Prostate gland (tissue), 2 donors: ENCODE measurements around the gene SMYD3. TPM values are rescaled to one million over a fixed set of nuclear protein-coding genes. Genes with fewer than 3 reads are reported as not detected.

Experiments
- DNase-seq: peaks from one replicate; pipeline ENCODE4 v3.0.0-alpha.2; 2019; ENCODE audit warnings: low spot score
- H3K27ac ChIP-seq, 2 donors: fragments of 200-600 bp; sonication (generic); 2 replicates each; pipeline ENCODE4 v1.5.1; 2017 to 2019
- H3K27me3 ChIP-seq: fragments of 200-600 bp; sonication (generic); replicated peaks from 2 replicates; pipeline ENCODE4 v1.5.1; 2019; ENCODE audit not compliant: insufficient read depth
- H3K36me3 ChIP-seq, 2 donors: fragments of 200-600 bp; sonication (generic); 1 replicate in 1 of 2; 2 replicates in 1 of 2; pipeline versions ENCODE4 v1.5.1 to v1.8.1; 2017 to 2019
- H3K4me1 ChIP-seq: fragments of 200-600 bp; sonication (generic); replicated peaks from 2 replicates; pipeline ENCODE4 v1.5.1; 2019
- H3K4me3 ChIP-seq, 2 donors: fragments of 200-600 bp; sonication (generic); 2 replicates each; pipeline ENCODE4 v1.5.1; 2017 to 2019
- H3K9me3 ChIP-seq: fragments of 200-600 bp; sonication (generic); 2 replicates; pipeline ENCODE4 v1.5.1; 2017
- CTCF ChIP-seq, 4 experiments: fragments of 200-600 bp in 2 of 4; fragments of 450-650 bp in 2 of 4; sonication (generic) in 2 of 4; IDR thresholded peaks; 1 replicate in 3 of 4; 2 replicates in 1 of 4; pipeline ENCODE4 v1.5.1; 2016 to 2019; ENCODE audit warnings: antibody characterized with exemption in 4 of 4, mild to moderate bottlenecking in 2 of 4, moderate library complexity in 2 of 4
- POLR2A ChIP-seq: fragments of 450-650 bp; IDR thresholded peaks from one replicate; pipeline ENCODE4 v1.6.1; 2016; ENCODE audit warnings: antibody characterized with exemption, mild to moderate bottlenecking
- POLR2AphosphoS5 ChIP-seq: sonication (generic); formaldehyde crosslinking; IDR thresholded peaks from one replicate; pipeline ENCODE4 v1.6.1; 2017; ENCODE audit warnings: antibody characterized with exemption
- WGBS: methylation state at CpG from one replicate; pipeline ENCODE4 v1.1.5; 2018; 5-methylcytosine and 5-hydroxymethylcytosine counted together
- intact Hi-C: fragments of 100-400 bp; cut with DNase I; formaldehyde crosslinking; loops from one replicate; pipeline ENCODE4 v1.14.2; 2022
- total RNA-seq, 2 donors: library from RNA; depleted of rRNA; stranded (reverse); fragments of >200 nt; gene quantifications; one replicate each; pipeline ENCODE4 v1.1.0, GENCODE V29; 2016

The SMYD3 gene
- total RNA-seq, 2 donors from 2014 or later, result 19.8 to 23.9 TPM

GRCh38 chr1:246198115-246198816, 308.8 kb downstream of the SMYD3 start:
- TF ChIP-seq POLR2AphosphoS5 (no peak), POLR2A (no peak), CTCF (IDR thresholded peaks at IDR 0.05) (no peak)
- no peak overlapping the region for H3K27ac ChIP-seq
- H3K4me1 ChIP-seq, result no peaks in the 10 kb centered on the region
- intact Hi-C loops, result no loop called here
- no peaks in the 10 kb centered on the region for H3K36me3 ChIP-seq
- DNase-seq, result no peak
- 71% methylated on average over 2 of the region's 2 CpGs for WGBS
- no peak overlapping the region for H3K4me3 ChIP-seq
- no peaks in the 10 kb centered on the region for H3K27me3 ChIP-seq
- H3K9me3 ChIP-seq, result no peaks in the 10 kb centered on the region

- WGBS, result 93% methylated on average over 9 of the region's 9 CpGs
These were observed 310.0 kb downstream of the SMYD3 start for GRCh38 chr1:246197076-246197475.

GRCh38 chr1:246195296-246195695, 311.8 kb downstream of the SMYD3 start:
- TF ChIP-seq POLR2A (no peak), CTCF (IDR thresholded peaks at IDR 0.05) (no peak), POLR2AphosphoS5 (no peak)
- intact Hi-C loops, result no loop called here
- no peaks in the 10 kb centered on the region for H3K36me3 ChIP-seq

More at GRCh38 chr1:246197076-246197475, 310.0 kb downstream of the SMYD3 start:
- H3K9me3 ChIP-seq, result no peaks in the 10 kb centered on the region
- no peaks in the 10 kb centered on the region for H3K36me3 ChIP-seq
- no peak overlapping the region for H3K4me3 ChIP-seq
- no peaks in the 10 kb centered on the region for H3K27me3 ChIP-seq
- no peak for DNase-seq
- no peak overlapping the region for H3K27ac ChIP-seq
- intact Hi-C loops, result no loop called here
- no peaks in the 10 kb centered on the region for H3K4me1 ChIP-seq
- no peak for TF ChIP-seq POLR2A
- no peak for TF ChIP-seq CTCF (IDR thresholded peaks at IDR 0.05)
- no peak for TF ChIP-seq POLR2AphosphoS5

GRCh38 chr1:246193537-246193936, 313.5 kb downstream of the SMYD3 start:
- H3K27me3 ChIP-seq, result no peaks in the 10 kb centered on the region
- no peaks in the 10 kb centered on the region for H3K9me3 ChIP-seq
- H3K4me1 ChIP-seq, result no peaks in the 10 kb centered on the region
- WGBS, result 96% methylated on average over 12 of the region's 12 CpGs
- no peak overlapping the region for H3K4me3 ChIP-seq
- no peak for DNase-seq
- no peak for TF ChIP-seq POLR2A
- TF ChIP-seq POLR2AphosphoS5, result no peak
- no peak for TF ChIP-seq CTCF (IDR thresholded peaks at IDR 0.05)
- intact Hi-C loops, result no loop called here
- no peak overlapping the region for H3K27ac ChIP-seq
- no peaks in the 10 kb centered on the region for H3K36me3 ChIP-seq

More at GRCh38 chr1:246195296-246195695, 311.8 kb downstream of the SMYD3 start:
- Histone ChIP-seq H3K27me3 (no peaks in the 10 kb centered on the region), H3K9me3 (no peaks in the 10 kb centered on the region), H3K27ac (no peak overlapping the region), H3K4me3 (no peak overlapping the region), H3K4me1 (no peaks in the 10 kb centered on the region)
- no peak for DNase-seq
- whole genome bisulfite sequencing, result 86% methylated on average over 7 of the region's 7 CpGs

GRCh38 chr1:246189126-246189525, 318.0 kb downstream of the SMYD3 start:
- TF ChIP-seq POLR2A, result no peak
- TF ChIP-seq POLR2AphosphoS5, result no peak
- no peak for TF ChIP-seq CTCF (IDR thresholded peaks at IDR 0.05)
- 95% methylated on average over 3 of the region's 3 CpGs for WGBS
- Histone ChIP-seq H3K4me3 (no peak overlapping the region), H3K27me3 (no peaks in the 10 kb centered on the region), H3K4me1 (no peaks in the 10 kb centered on the region), H3K36me3 (no peaks in the 10 kb centered on the region), H3K27ac (no peak overlapping the region), H3K9me3 (no peaks in the 10 kb centered on the region)
- no peak for DNase-seq
- intact Hi-C loops, result no loop called here
